OCI-LY1 (cell line): ENCODE data around the gene RGS16.

Experiments
- H2AFZ ChIP-seq: fragments of 200-600 bp; sonication (generic), shearing (Covaris generic); 2 replicates; pipeline ENCODE4 v1.6.0; 2014; ENCODE audit warnings: antibody characterized with exemption, mild to moderate bottlenecking, low read length
- H3F3A ChIP-seq: fragments of 200-600 bp; sonication (generic), shearing (Covaris generic); 2 replicates; pipeline ENCODE4 v1.6.0; 2014; ENCODE audit warnings: mild to moderate bottlenecking, antibody characterized with exemption, low read length, moderate library complexity; ENCODE audit not compliant: insufficient read depth
- H3K27ac ChIP-seq: fragments of 200-600 bp; sonication (generic); 2 replicates; pipeline ENCODE4 v1.5.1; 2014; ENCODE audit warnings: low read length, mixed run types, mild to moderate bottlenecking, low read depth; ENCODE audit not compliant: poor library complexity, severe bottlenecking
- H3K27me3 ChIP-seq: fragments of 200-600 bp; sonication (generic); 2 replicates; pipeline ENCODE4 v1.6.0; 2014; ENCODE audit warnings: antibody characterized with exemption, mild to moderate bottlenecking, low read length, moderate library complexity; ENCODE audit not compliant: insufficient read depth
- H3K36me3 ChIP-seq: fragments of 200-600 bp; sonication (generic); 2 replicates; pipeline ENCODE4 v1.6.1; 2014; ENCODE audit warnings: mild to moderate bottlenecking, antibody characterized with exemption, low read length, moderate library complexity, mixed read lengths; ENCODE audit not compliant: insufficient read depth
- H3K4me1 ChIP-seq: fragments of 200-600 bp; sonication (generic); 2 replicates; pipeline ENCODE4 v1.5.1; 2014; ENCODE audit warnings: mild to moderate bottlenecking, low read length, moderate library complexity; ENCODE audit not compliant: insufficient read depth, severe bottlenecking
- H3K4me2 ChIP-seq: fragments of 200-600 bp; sonication (generic), shearing (Covaris generic); 2 replicates; pipeline ENCODE4 v1.6.1; 2014; ENCODE audit warnings: low read length
- H3K4me3 ChIP-seq: fragments of 200-600 bp; sonication (generic); 2 replicates; pipeline ENCODE4 v1.5.1; 2014; ENCODE audit warnings: low read length, low read depth, mild to moderate bottlenecking, mixed read lengths; ENCODE audit not compliant: poor library complexity, severe bottlenecking
- H3K79me2 ChIP-seq: fragments of 200-600 bp; shearing (Covaris generic); 2 replicates; pipeline ENCODE4 v1.6.1; 2016; ENCODE audit warnings: mixed run types, low read length, mixed read lengths; ENCODE audit not compliant: insufficient read depth
- H3K9ac ChIP-seq: fragments of 200-600 bp; sonication (generic), shearing (Covaris generic); 2 replicates; pipeline ENCODE4 v1.6.1; 2014; ENCODE audit warnings: mild to moderate bottlenecking, low read length, mixed read lengths
- H3K9me2 ChIP-seq: fragments of 200-600 bp; sonication (generic), shearing (Covaris generic); 2 replicates; pipeline ENCODE4 v1.6.1; 2014; ENCODE audit warnings: low read depth, mild to moderate bottlenecking, low read length, mixed read lengths
- H3K9me3 ChIP-seq: fragments of 200-600 bp; shearing (Covaris generic); 2 replicates; pipeline ENCODE4 v1.6.1; 2014; ENCODE audit warnings: low read length, mixed read lengths
- H4K20me1 ChIP-seq: fragments of 200-600 bp; sonication (generic), shearing (Covaris generic); 2 replicates; pipeline ENCODE4 v1.6.0; 2016; ENCODE audit warnings: mild to moderate bottlenecking, low read length; ENCODE audit not compliant: insufficient read depth
- EZH2 ChIP-seq: fragments of 200-600 bp; sonication (generic), shearing (Covaris generic); IDR thresholded peaks from 2 replicates; pipeline ENCODE4 v1.8.0; 2017; ENCODE audit warnings: borderline replicate concordance, mixed run types, mild to moderate bottlenecking, antibody characterized with exemption, low read length, moderate library complexity, mixed read lengths
- TF ChIP-seq, protein P1 (sequence below): fragments of 200-600 bp; sonication (generic), shearing (Covaris generic); IDR thresholded peaks from 2 replicates; pipeline ENCODE4 v1.5.1; 2017; ENCODE audit warnings: mild to moderate bottlenecking, antibody characterized with exemption, low read length, moderate library complexity, mixed read lengths

The RGS16 gene

GRCh38 chr1:182586380-182586779 is 17.8 kb downstream of the RGS16 start:
- no peak overlapping the region for H3K9ac ChIP-seq
- H3K79me2 ChIP-seq: no peaks in the 10 kb centered on the region
- H3F3A ChIP-seq: no peaks in the 10 kb centered on the region
- no peak overlapping the region for H3K4me2 ChIP-seq
- no peak overlapping the region for H3K27ac ChIP-seq
- H3K4me3 ChIP-seq: no peak overlapping the region
- no peaks in the 10 kb centered on the region; the same call in 1 of the 2 replicates for H3K36me3 ChIP-seq
- H3K27me3 ChIP-seq: no peaks in the 10 kb centered on the region
- no peaks in the 10 kb centered on the region for H3K9me3 ChIP-seq
- H3K4me1 ChIP-seq: peaks cover 22% of the 10 kb centered on the region
- TF ChIP-seq, protein P1, sequence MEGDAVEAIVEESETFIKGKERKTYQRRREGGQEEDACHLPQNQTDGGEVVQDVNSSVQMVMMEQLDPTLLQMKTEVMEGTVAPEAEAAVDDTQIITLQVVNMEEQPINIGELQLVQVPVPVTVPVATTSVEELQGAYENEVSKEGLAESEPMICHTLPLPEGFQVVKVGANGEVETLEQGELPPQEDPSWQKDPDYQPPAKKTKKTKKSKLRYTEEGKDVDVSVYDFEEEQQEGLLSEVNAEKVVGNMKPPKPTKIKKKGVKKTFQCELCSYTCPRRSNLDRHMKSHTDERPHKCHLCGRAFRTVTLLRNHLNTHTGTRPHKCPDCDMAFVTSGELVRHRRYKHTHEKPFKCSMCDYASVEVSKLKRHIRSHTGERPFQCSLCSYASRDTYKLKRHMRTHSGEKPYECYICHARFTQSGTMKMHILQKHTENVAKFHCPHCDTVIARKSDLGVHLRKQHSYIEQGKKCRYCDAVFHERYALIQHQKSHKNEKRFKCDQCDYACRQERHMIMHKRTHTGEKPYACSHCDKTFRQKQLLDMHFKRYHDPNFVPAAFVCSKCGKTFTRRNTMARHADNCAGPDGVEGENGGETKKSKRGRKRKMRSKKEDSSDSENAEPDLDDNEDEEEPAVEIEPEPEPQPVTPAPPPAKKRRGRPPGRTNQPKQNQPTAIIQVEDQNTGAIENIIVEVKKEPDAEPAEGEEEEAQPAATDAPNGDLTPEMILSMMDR: no peak
- H2AFZ ChIP-seq: no peak overlapping the region
- H4K20me1 ChIP-seq: no peaks in the 10 kb centered on the region
- no peaks in the 10 kb centered on the region for H3K9me2 ChIP-seq

GRCh38 chr1:182584746-182585145 is 19.4 kb downstream of the RGS16 start:
- Histone ChIP-seq H2AFZ (no peak overlapping the region), H3F3A (no peaks in the 10 kb centered on the region), H3K4me3 (no peak overlapping the region), H3K9me3 (no peaks in the 10 kb centered on the region), H3K9me2 (no peaks in the 10 kb centered on the region), H3K27ac (no peak overlapping the region), H3K27me3 (no peaks in the 10 kb centered on the region), H3K9ac (no peak overlapping the region), H3K36me3 (peaks cover 13% of the 10 kb centered on the region; the same call in 1 of the 2 replicates), H3K4me2 (no peak overlapping the region), H4K20me1 (no peaks in the 10 kb centered on the region), H3K4me1 (peaks cover 20% of the 10 kb centered on the region), H3K79me2 (no peaks in the 10 kb centered on the region)
- TF ChIP-seq EZH2: no peak
- TF ChIP-seq, protein P1: no peak

DNA sequence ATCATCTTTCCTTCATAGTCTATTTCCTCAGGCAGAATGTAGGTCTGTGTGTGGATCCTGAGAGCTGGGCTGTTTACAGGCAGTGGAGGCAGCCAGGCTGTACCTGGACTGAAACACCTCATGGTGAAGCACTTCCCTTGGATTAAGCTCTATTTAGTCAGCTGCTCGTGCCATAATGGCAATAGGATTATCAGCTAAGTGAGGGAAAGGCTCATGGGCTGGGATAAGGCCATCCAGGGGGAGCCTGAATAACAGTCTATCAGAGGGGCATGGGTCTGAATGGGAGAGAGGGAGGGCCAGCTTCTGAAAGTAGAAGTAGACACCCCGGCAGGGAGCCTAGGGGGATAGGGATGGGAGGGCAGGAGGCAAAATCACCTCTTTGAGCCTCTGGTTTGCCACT is 23.5 kb downstream of the RGS16 start:
- Histone ChIP-seq H3K9me3 (no peaks in the 10 kb centered on the region), H3K79me2 (no peaks in the 10 kb centered on the region), H3K4me3 (no peak overlapping the region), H3K27me3 (no peaks in the 10 kb centered on the region), H3K4me2 (no peak overlapping the region), H3K27ac (no peak overlapping the region), H3F3A (no peaks in the 10 kb centered on the region), H3K9me2 (no peaks in the 10 kb centered on the region), H3K4me1 (no peaks in the 10 kb centered on the region), H2AFZ (no peak overlapping the region), H3K9ac (no peak overlapping the region), H3K36me3 (peaks cover 23% of the 10 kb centered on the region; the same call in 1 of the 2 replicates), H4K20me1 (no peaks in the 10 kb centered on the region)
- TF ChIP-seq, protein P1: no peak
- TF ChIP-seq EZH2: no peak
